GF-D8 (cell line): ENCODE measurements around the gene ALDH1A1.
A peak's percentile ranks its signal among the peaks of the same experiment; 100 is the strongest.
"Not testable (repeated sequence)": the region's sequence is repeated elsewhere in the genome, so short reads cannot be mapped to it uniquely, and the experiment has no call there.

Experiments used
- DNase-seq: peaks from one replicate; lab custom pipeline; 2025; lab: John Stamatoyannopoulos, UW

ALDH1A1 gene

DNA sequence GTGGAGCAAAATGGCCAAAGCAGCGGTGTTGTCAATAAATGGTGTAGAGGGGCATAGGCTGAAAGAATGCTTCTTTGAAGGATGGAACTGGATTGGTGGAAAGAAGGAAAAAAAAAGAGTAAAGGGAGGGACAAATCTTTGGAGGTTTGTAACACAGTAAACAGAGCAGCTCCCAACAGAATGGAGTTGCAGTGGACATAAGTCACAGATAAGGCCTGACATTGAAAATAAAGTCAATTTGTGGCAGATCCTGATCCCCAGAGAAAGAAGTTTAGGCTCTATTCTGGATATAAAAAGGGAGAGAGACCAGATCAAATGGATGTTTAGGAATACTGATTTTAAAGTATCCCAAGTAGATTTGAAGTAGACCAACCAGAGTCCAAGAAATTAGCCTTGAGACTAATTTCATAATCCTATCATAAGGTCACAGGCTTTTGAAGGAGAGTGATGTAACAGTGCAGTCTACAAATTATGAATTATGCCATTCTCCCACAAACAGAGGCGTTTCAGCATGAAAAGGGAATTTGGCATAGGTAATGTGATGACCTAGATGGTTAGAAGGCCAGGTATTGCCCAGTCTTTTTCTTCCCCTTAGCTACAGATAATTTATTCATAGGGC lies 8.9 kb downstream of the ALDH1A1 start:
- DNase-seq = no peak

- no peak for DNase-seq
Measured at GRCh38 chr9:72942451-72942850, 10.4 kb downstream of the ALDH1A1 start.

DNA sequence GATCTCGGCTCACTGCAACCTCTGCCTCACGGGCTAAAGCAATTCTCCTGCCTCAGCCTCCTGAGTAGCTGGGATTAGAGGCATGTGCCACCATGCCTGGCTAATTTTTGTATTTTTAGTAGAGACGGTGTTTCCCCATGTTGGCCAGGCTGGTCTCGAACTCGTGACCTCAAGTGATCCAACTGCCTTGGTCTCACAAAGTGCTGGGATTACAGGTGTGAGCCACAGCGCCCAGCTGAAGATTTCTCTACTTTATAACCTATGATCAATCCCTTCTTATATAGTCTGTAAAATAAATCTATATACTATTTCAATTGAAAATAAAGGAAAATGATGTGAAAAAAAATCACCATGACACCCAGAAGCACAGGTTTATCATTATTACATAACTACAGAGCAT lies 13.3 kb downstream of the ALDH1A1 start:
- not testable (repeated sequence) for DNase-seq

- no peak for DNase-seq
Measured at GRCh38 chr9:72937545-72937944, 15.3 kb downstream of the ALDH1A1 start.

GRCh38 chr9:72936679-72937078 lies 16.2 kb downstream of the ALDH1A1 start:
- no peak for DNase-seq

DNA sequence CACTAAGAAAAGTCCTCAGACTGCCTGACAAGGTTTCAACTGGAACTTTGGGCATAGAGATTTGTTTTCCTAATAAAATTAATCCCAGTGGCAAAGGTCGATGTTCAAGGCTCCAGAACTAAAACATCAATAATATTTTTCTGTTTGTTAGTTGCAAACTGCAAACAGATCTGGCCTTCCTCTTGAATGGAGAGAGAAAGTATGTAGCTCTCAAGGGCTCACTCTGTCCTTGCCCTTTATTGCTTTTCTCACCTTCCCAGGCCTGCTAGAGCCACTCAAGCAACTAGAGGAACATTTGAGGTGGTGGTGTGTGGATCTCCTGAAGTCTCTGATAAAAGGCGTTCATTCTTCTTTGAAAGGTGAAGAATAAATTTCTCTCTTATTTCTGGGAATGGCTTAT lies 16.6 kb downstream of the ALDH1A1 start:
- DNase-seq = no peak

DNA sequence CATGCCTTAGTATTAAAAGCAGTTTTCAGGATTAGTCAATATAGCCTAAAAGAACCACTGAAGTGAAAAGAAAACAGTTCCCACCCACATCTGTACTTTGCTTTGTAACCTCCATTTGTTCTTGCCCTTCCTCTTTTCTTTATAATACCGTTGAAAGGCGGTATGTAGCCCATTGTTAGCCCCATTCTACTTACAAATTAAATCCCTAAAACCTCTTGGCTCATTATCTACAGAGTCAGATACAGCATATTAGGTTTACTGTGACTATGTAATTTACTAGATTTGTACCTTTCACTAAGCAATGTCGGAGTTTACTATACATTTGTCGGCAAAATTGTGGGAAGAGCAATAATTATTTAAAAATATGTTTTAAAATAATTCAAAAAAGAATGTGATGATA lies 17.3 kb downstream of the ALDH1A1 start:
- no peak for DNase-seq

DNA sequence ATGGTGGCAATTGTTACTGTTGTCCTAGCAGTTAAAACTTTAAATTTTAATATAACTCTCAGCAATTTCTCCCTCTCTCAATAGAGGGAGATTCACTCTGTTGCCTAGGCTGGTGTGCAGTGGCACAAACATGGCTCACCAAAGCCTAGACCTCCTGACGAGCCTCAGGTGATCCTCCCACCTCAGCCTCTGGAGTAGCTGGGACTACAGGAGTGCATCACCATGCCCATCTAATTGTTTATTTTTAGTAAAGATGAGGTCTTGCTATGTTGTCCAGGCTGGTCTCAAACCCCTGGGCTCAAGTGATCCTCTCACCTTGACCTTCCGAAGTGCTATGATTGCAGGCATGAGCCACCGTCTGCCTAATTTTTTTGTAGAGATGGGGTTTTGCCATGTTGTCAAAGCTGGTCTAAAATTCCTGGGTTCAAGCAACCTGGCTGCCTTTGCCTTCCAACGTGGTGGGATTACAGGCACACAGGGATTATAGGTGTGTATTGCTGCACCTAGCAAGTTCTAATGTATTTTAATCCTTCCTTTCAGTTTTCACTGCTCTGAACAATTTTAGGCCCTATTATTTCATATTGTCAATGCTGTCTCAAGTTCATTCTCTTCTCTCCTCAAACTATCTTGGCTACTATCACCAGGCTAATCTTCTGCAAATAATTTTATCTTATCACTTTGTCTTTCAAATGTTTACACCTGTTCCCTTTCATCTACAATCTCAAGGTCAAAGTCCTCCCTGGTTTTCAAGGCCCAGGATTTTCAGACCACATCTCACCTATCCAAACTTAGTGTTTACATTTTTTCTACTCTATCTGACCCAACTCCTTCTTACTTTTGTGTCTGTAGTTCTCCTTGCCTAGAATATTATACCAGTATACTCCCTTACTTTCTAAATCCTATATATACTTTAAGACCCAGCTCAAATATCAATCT lies 18.9 kb downstream of the ALDH1A1 start:
- no peak for DNase-seq

- DNase-seq = no peak
Measured at GRCh38 chr9:72932619-72933018, 20.2 kb downstream of the ALDH1A1 start.

DNA sequence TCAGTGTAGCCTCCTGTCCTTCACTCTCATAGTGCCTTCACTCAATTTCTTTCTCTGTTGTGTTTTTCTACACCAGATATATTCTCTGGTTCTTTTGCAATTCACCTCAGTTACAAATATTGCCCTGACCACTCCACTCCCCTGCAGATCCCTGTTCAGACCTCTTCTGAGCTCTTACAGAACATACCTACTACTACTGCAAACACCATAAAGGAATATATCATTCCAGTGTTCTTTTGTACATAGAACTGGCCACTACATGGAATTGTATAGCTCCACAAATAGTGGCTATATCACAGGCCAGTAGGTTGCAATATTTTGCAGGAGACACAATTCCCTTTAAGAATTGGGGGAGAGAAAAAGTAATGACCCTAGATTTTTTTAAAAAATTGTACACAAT lies 21.0 kb downstream of the ALDH1A1 start:
- DNase-seq = no peak

DNA sequence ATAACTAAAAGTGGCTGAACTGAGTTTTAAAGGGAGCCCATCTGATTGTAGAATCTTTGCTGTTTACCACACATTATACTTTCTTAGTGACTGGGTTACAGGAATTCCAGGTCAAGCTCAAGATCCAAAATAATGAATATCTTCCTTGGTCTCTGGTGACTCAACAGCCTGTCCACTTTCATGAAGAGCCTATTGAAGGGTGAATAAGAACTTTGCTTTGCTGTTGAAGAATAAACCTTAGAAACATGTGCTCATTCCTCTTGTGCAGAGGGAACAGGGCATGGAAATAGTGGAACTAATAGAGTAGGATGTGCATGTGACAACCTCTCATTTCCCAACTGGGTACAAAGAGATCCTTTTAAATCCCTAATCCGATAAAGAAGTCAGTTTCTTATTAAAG lies 21.4 kb downstream of the ALDH1A1 start:
- no peak for DNase-seq

- no peak for DNase-seq
Measured at GRCh38 chr9:72930828-72931227, 22.0 kb downstream of the ALDH1A1 start.

DNA sequence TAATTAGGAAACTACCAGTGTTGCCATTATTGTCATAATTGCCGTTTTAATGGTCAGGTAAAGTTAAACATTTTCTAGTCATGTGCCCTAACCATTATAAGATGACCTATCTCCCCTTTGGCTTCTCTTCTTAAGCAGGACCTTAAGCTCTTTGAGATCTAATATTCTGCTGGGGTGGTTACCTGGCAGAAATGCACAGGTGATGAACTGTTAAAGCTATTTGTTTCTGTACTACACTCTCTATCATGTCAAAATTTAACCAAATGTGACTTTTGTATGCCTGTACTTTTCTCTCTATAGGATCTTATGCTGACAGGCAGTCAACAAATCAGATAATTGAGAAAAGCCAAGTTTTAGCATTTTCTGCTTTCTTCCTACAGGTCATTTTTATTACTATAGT lies 23.3 kb downstream of the ALDH1A1 start:
- no peak for DNase-seq

GRCh38 chr9:72928042-72928507 lies 24.8 kb downstream of the ALDH1A1 start:
- DNase-seq = no peak

GRCh38 chr9:72926506-72926905 lies 26.3 kb downstream of the ALDH1A1 start:
- no peak for DNase-seq

- DNase-seq = no peak
Measured at GRCh38 chr9:72925891-72926290, 27.0 kb downstream of the ALDH1A1 start.

DNA sequence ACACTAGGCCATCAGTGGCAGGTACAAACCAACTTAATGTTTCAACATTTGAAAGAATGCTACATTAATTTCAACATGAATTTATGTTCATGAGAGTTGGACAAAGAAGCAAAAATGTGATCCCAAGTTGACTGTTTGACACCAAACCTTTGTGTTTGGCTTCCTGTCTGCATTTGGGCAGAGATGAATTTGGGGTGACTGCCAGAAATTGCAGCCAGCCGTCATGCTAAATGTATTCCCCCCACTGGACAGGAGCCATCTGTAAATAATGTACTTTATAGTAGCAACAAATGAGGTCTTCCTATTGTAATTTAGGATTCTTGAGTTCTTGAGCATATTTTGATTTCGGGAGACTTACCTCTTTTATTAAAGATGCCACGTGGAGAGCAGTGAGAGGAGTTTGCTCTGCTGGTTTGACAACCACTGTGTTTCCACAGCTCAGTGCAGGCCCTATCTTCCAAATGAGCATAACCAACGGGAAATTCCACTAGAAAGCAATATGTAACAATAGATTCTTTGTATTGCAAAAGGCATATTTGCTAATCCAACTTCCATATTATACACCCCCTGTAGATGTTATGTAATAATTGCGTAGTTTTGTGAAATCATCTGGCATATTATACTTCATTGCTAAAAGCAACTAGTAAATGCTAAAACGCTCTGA lies 27.6 kb downstream of the ALDH1A1 start:
- peak; percentile 9 for DNase-seq

DNA sequence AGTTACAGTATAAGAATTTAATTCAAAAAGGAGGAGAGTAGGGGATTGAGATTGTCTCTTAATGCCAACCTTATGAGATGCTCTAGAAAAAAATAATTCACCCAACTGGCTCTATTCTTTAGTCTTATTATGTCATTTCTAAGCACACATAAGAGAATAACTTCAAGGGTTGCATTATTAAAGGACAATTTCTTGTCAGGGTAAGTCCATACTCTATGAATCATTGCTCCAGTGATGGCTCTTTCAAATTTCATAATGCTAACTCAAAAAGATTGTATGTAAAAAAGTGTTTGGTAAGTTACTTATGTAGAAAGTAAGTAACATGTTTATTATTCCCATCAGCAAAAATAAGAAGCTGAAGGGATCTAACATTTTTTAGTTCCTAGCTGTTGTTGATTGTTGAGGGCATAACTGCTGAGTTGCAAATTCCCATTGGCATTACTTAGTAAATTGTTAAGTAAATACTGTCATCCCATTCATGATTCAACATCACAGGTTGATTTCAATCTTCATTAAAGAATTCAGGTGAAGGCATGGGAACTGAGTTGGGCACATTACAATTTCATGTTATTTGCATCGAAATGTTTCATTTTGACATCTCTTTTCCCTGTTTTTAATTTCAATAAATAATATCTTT lies 28.6 kb downstream of the ALDH1A1 start:
- no peak for DNase-seq

DNA sequence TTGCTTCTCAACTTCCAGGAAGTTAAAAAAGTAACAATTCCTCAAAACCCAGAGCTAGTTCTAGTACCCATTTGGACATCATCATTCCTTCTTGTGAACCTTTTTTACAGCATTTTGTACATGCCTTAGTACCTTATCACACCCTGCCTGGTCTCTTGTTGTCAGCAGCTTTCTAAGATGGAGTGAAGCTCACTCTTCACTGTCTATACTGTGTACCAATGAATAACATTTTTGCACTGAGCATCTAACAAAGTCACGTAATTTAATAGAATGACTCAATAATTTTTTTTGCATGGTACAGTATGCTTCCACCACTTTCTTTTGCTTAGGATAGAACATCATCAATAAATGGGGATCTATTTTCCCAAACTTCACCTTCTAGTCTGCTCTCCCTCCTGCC lies 29.8 kb downstream of the ALDH1A1 start:
- DNase-seq = no peak

DNA sequence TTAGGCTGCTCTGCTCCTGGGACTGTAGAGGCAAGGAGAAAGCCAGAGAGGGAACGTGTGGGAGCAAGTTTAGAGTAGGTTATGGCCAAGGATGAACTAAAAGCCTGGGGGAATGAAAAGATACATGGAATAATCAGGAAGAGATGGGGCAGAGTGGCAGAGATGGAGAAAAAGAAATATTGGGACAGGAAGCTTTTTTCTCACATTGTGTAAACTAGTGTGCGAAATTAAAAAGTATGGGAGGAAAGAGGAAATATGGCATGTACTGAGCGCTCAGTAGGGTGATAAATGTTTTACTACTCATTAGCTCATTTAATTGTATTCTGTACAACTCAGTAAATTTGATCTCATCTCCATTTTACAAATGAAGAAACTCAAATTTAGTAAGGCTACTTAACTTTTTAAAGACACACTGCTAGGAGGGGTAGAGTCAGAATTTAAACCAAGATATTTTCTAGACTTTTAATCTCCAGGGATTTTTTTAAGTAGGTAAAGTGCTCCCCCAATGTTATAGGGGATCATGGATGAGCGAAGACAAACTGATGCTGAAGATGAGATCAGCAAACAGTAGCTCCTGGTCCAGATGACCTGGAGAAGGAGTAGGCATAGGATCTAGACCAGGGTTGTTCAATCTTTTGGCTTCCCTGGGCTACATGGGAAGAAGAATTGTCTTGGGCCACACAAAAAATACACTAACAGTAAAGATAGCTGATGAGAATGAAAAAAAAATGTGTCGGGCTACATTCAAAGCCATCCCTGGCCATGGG lies 30.8 kb downstream of the ALDH1A1 start:
- no peak for DNase-seq

GRCh38 chr9:72919246-72919945 lies 33.5 kb downstream of the ALDH1A1 start:
- no peak for DNase-seq
